HG03520 (cell line): ENCODE data around the gene MLLT10.

Experiments
- ATAC-seq: cut with Tn5 transposase; IDR thresholded peaks from one replicate; pipeline ENCODE4 v1.9.1; 2021; ENCODE audit warnings: mild to moderate bottlenecking, moderate library complexity; ENCODE audit not compliant: unreplicated experiment

Gene MLLT10

GRCh38 chr10:21501091-21501490, 32.9 kb upstream of the MLLT10 start:
- no peak for ATAC-seq

DNA sequence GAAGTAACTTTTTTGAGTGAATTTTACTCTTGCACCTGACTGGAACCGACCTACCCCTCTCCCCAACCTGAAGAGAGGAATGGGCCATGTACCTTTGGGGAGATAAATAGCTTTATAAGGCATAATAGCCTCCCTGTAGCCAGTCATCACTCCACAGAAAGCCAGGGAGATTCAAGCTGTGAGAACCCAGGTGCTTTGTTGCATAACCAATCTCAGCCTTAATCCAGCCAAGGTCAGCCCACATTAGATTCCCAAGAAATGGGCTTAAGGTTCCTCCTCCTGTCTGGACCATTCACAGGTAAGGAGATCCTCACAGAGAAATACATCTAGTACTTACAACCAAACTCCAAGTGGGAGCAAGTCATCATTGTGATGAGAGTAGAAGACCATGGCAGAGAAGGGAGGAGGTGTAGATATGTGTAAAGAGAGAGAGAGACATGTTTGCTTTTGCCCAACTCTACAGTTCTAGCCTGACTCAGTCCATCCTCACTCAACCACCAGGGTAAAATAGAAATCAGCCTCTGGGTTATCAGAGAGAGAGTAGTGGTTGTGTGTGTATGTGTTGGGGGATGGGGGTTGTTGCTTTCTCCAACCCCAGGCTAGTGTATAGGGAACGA, 32.2 kb upstream of the MLLT10 start:
- no peak for ATAC-seq

DNA sequence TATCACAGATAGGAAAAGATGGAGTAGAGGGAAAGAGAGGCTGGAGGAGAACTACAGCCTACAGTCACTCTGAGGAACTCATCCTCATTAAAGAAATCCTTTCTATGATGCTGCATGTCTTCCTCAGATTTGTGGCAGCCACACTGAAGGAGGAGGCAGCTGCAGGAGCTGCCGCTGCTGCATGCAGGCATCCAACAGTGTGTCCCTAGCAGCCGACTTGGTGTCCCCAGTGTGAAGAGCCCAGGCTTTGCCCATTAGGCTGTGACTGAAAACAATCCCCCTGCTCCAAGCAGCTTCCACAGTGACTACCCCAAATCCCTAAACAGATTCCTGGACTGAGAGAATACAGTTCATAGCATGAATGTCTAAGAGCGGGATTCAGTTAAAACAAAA, 31.7 kb upstream of the MLLT10 start:
- no peak for ATAC-seq

DNA sequence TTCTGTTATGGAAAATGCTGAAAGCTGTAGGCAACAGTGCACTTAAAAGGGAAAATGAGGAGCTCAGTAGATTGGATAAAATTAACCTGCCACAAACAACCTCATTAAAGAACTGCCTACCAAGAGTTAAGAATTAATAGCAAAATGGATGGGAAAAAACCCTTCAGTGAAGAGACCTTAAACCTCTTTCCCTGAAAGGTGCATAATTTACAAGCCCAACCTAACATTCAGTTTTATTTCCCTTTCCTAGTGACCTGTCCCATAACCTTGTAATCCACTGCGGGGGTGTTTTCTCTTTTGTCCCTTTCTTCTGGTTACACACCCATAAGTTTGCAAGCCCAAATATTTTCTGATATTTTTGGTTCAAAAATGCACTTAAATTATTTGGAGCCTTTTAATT, 30.5 kb upstream of the MLLT10 start:
- no peak for ATAC-seq

DNA sequence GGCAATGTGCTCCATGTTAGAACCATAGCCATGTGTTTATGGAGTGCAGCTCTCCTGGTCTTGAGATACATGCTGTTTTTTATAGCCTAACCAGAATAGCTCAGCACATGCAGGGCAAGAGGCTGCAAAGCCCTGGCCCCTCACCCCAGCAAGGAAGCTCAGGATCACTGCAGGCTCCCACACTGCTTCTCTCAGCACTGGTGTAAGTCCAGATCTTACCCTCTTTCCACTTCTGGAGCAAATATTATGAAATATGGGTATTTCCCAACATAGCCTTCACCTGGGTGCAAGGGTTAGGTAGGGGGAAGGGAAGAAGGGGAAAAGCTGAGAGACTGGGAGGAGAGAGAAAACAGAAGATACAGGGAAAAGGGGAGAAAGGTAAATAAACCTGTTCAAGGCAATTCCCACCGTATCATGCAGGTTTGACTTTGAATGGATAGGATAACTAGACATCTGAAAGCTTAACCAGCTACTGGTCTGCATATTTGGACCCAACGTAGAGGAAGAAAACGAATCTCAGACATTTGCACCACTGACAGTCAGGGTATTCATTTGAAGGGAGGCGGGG, 28.2 kb upstream of the MLLT10 start:
- ATAC-seq, result no peak

DNA sequence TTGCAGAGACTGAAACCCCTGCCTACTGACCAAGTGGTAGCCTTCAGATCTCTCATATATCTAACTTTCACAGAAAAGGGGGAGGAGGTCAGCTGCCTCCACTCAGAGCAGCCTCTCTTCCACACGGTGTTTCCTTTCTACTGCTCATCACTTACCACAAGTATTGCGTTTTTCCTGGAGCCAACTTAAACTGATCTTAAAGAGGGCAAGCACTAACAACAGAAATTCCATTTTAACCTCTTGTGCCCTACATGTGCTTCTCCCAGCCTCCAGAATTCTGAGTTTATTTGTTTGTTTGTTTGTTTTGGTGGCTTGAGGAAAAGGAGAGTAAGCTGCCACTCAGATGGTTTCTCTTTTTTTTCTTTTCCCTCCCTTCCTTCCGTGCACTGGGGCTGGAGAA, 27.7 kb upstream of the MLLT10 start:
- ATAC-seq, result no peak

GRCh38 chr10:21507150-21507549, 26.9 kb upstream of the MLLT10 start:
- ATAC-seq, result no peak

DNA sequence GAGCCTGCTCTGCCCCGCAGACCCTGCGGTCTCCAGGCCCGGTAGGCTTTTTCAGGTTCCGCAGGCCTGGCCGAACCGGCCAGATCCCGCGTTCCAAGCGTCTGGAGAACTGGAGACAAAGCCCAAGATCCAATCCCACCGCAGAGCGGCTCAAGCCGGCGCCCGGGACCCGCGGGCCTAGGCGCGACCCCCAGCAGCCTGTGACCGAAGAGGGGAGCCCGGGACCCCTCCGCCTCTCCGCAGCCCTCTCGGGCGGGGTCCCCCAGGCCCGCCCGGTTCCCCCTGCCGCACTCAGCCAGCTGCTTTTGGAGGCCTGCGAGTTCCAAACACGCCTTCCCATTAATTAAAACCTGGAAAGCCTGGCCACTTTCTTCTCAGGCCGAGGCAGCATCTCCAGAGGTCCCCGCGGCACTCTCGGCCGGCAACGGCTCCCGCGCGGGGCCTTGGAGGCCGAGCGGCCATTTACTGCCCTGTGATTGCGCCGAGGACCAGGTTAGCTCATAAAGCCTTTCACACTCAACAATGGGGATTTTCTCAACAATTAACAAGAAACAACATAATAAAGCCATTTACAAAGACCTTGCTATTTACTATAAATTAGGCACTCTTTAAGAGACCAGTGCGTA, 25.2 kb upstream of the MLLT10 start:
- ATAC-seq, result no peak

DNA sequence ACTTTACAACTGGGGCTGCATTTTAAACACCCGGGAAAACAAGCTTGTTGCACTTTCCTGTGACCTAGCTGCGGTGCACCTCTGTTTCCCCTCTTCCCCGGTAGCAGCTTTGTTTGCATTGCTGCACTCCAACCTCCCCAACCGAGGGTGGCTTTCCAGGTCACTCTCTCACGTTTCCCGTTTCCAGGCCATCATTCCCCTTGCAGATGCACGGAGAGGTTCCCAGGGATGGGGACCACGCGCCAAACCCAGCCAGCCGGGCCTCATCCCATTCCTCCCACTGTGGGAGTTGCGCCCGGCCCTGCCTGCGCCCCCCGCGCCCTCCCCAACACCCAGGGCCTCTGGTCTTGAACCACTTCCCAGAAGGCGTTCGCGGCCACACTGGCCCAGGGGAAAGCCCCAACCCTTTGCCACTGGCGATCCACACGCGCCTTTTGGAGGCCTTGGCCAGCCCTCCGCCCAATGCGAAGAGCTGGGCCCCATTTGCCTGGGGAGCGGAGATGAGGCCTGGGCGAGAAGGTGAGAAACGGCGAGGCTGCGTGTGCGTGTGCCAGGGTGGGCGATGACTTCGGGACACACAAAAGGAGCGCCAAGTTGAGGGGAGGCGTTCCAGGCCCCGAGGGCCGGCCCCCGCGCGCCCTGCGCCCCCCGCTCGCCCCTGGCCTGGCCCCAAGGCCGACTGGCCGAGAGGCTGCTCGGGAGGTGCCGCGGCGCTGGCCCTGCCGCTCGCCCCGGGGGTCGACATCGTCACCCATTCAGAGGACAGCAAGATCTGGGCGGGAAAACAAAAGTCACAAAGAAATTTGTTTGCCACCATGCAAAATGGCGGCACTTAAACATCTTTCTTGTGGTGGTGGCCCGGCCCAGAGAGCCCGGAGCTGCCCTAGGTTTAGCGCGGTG, 24.4 kb upstream of the MLLT10 start:
- no peak for ATAC-seq

- no peak for ATAC-seq
These were observed 23.6 kb upstream of the MLLT10 start for GRCh38 chr10:21510241-21511094.

- no peak for ATAC-seq
These were observed 22.9 kb upstream of the MLLT10 start for GRCh38 chr10:21511095-21511570.

- no peak for ATAC-seq
These were observed 22.0 kb upstream of the MLLT10 start for GRCh38 chr10:21511946-21512572.

- no peak for ATAC-seq
These were observed 21.2 kb upstream of the MLLT10 start for GRCh38 chr10:21512573-21513404.

- ATAC-seq, result no peak
These were observed 20.6 kb upstream of the MLLT10 start for GRCh38 chr10:21513405-21513788.

DNA sequence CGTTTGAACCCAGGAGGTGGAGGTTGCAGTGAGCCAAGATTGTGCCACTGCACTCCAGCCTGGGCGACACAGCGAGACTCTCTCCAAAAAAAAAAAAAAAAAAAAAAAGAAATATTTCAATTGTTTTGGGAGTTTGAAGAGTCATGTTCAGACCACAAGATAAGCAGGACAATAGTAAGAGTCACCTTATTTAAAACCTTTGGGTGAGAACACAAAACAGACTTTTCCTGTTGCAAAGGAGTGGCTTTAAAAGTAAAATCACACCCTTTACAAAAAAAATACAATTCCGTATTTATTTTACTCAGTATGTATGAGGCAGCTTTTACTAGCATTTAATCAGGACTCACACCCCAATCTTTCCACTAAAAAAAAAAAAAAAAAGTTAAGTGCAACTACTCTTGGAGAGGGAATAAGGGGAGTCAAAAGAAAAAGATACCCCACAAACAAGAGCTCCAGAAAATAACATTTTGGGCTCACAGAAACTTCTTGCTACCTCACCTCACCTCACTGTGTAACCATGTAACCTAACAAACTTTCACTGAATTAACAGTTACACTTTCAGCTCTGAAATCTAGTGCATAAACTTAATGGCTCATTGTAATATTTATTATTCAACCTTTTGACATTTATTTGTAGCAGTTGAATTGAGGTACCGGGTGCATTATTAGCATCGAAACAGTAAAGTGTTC, 19.8 kb upstream of the MLLT10 start:
- ATAC-seq, result no peak

GRCh38 chr10:21514818-21515351, 19.1 kb upstream of the MLLT10 start:
- ATAC-seq, result no peak

- ATAC-seq, result no peak
These were observed 18.4 kb upstream of the MLLT10 start for GRCh38 chr10:21515361-21516241.
